Natural killer cell (primary cell): ENCODE data around the gene MBNL1. TPM values are rescaled to one million over a fixed set of nuclear protein-coding genes. Genes with fewer than 3 reads are reported as not detected.

Experiments used
- ATAC-seq, 3 donors: fragments of 150-1000 bp in 2 of 3; fragments of 200-7000 bp in 1 of 3; cut with Tn5 transposase; 1 replicate in 1 of 3; 2 replicates in 2 of 3; pipeline ENCODE4 v1.10.0; 2021; ENCODE audit warnings: mild to moderate bottlenecking in 2 of 3, moderate library complexity in 2 of 3
- DNase-seq, 2 donors: peaks; one replicate each; pipeline versions ENCODE4 v3.0.0 to v3.0.0-alpha.2; 2013 to 2021; ENCODE audit warnings: mixed read lengths in 1 of 2
- H3K27ac ChIP-seq: one replicate; pipeline ENCODE4 v1.5.1; 2013; ENCODE audit warnings: mild to moderate bottlenecking, low read length
- H3K27me3 ChIP-seq: one replicate; pipeline ENCODE4 v1.6.1; 2013; ENCODE audit warnings: low read length; ENCODE audit not compliant: control insufficient read depth, insufficient read depth
- H3K36me3 ChIP-seq: one replicate; pipeline ENCODE4 v1.6.1; 2013; ENCODE audit warnings: low read length; ENCODE audit not compliant: control insufficient read depth, insufficient read depth
- H3K4me1 ChIP-seq: one replicate; pipeline ENCODE4 v1.6.1; 2013; ENCODE audit warnings: low read length; ENCODE audit not compliant: control insufficient read depth, insufficient read depth
- H3K4me3 ChIP-seq: one replicate; pipeline ENCODE4 v1.5.1; 2013; ENCODE audit warnings: low read length
- H3K9me3 ChIP-seq: one replicate; pipeline ENCODE4 v1.6.1; 2013; ENCODE audit warnings: low read length; ENCODE audit not compliant: control insufficient read depth, insufficient read depth
- H3K27ac Mint-ChIP-seq, 2 donors: one replicate each; pipeline ENCODE4 v1.8.0; 2022; ENCODE audit warnings: mild to moderate bottlenecking in 2 of 2, mixed read lengths in 2 of 2, moderate library complexity in 1 of 2
- H3K27me3 Mint-ChIP-seq, 2 donors: one replicate each; pipeline ENCODE4 v1.8.0; 2022; ENCODE audit warnings: low read depth in 2 of 2, mixed read lengths in 2 of 2
- H3K36me3 Mint-ChIP-seq: one replicate; pipeline ENCODE4 v1.8.0; 2022; ENCODE audit warnings: mixed read lengths
- H3K4me1 Mint-ChIP-seq, 2 donors: one replicate each; pipeline ENCODE4 v1.8.0; 2022; ENCODE audit warnings: mixed read lengths in 2 of 2
- H3K4me3 Mint-ChIP-seq: one replicate; pipeline ENCODE4 v1.8.0; 2022; ENCODE audit warnings: mild to moderate bottlenecking, moderate library complexity, mixed read lengths
- H3K9me3 Mint-ChIP-seq, 2 donors: one replicate each; pipeline ENCODE4 v1.8.0; 2022; ENCODE audit warnings: mixed read lengths in 2 of 2
- CTCF ChIP-seq: fragments of 200-600 bp; IDR thresholded peaks from one replicate; pipeline ENCODE4 v1.8.0; 2022; ENCODE audit warnings: antibody characterized with exemption
- WGBS: methylation state at CpG from one replicate; pipeline ENCODE4 v1.1.7; 2013; ENCODE audit warnings: missing lambda C conversion rate; ENCODE audit not compliant: insufficient coverage; 5-methylcytosine and 5-hydroxymethylcytosine counted together
- intact Hi-C: fragments of 100-400 bp; cut with micrococcal nuclease; formaldehyde crosslinking; loops from one replicate; pipeline ENCODE4 v1.14.2; 2022
- total RNA-seq, 4 donors: library from RNA; stranded (reverse); fragments of 120-200 nt in 1 of 4; gene quantifications; one replicate each; pipeline versions ENCODE4 v1.2.3 to v1.2.4, GENCODE V29; 2013 to 2022

Gene MBNL1
- total RNA-seq, 3 donors from 2014 or later (not counting 1 experiment from before 2014, with no cell fraction given): 600 to 704 (median 607) TPM

GRCh38 chr3:152322756-152323155 lies 54.0 kb downstream of the MBNL1 start:
- no peaks in the 10 kb centered on the region for H3K9me3 ChIP-seq
- intact Hi-C loops: loop anchor here (5.0 to 10.0 kb wide), 2 partner anchors 40 to 122 kb away; no protein-coding TSS in a partner anchor
- Mint-ChIP-seq H3K9me3 (no peaks in the 10 kb centered on the region), H3K27ac (peak overlapping the region; percentile 77 to 90), H3K27me3 (no peaks in the 10 kb centered on the region), H3K4me3 (peak overlapping the region; percentile 47), H3K36me3 (peaks cover 6% of the 10 kb centered on the region), H3K4me1 (peaks cover 80 to 83% of the 10 kb centered on the region in 2 donors)
- H3K27ac ChIP-seq: peak overlapping the region; percentile 24
- DNase-seq (peak in 1 of 2 donors; percentile 64), ATAC-seq (peak; percentile 58 to 85 (median 79))
- no peaks in the 10 kb centered on the region for H3K27me3 ChIP-seq
- peaks cover 9% of the 10 kb centered on the region for H3K4me1 ChIP-seq
- H3K36me3 ChIP-seq: peaks cover 11% of the 10 kb centered on the region
- 7% methylated on average over 1 of the region's 1 CpG for WGBS
- H3K4me3 ChIP-seq: no peak overlapping the region
- TF ChIP-seq CTCF: no peak

DNA sequence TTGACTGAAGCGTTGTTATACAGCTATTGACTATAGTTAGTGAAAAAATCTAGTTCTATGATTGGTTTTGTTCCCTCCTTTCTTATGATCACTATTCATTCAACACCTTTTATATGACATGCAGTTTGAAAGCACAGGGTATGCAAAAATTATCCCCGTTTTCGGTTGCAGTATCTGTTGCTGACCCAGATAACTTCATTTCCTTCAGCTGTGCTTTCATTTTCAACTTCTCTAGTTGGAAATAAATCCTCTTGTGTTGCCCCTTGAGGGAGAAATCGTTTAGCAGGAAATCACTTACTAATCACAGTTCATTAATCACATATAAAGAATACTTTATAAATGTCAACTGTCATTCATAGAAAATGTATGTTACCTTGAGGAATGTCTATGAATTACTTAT lies 55.1 kb downstream of the MBNL1 start:
- Histone ChIP-seq H3K27ac (peak overlapping the region; percentile 63), H3K4me3 (peak overlapping the region; percentile 4), H3K36me3 (peaks cover 12% of the 10 kb centered on the region), H3K4me1 (peaks cover 9% of the 10 kb centered on the region), H3K27me3 (no peaks in the 10 kb centered on the region), H3K9me3 (no peaks in the 10 kb centered on the region)
- DNase-seq (peak in 1 of 2 donors; percentile 61), ATAC-seq (peak; percentile 60 to 76 (median 63))
- intact Hi-C loops: loop anchor here (2.0 to 10.0 kb wide), 3 partner anchors 15 to 121 kb away; no protein-coding TSS in a partner anchor
- no peaks in the 10 kb centered on the region for H3K9me3 Mint-ChIP-seq
- TF ChIP-seq CTCF: no peak
- WGBS: 0% methylated on average over 2 of the region's 4 CpGs
- H3K27me3 Mint-ChIP-seq: no peaks in the 10 kb centered on the region
- peak overlapping the region; percentile 81 for H3K4me3 Mint-ChIP-seq
- peaks cover 6% of the 10 kb centered on the region for H3K36me3 Mint-ChIP-seq
- peak overlapping the region; percentile 68 to 82 for H3K27ac Mint-ChIP-seq
- peaks cover 74 to 78% of the 10 kb centered on the region in 2 donors for H3K4me1 Mint-ChIP-seq

DNA sequence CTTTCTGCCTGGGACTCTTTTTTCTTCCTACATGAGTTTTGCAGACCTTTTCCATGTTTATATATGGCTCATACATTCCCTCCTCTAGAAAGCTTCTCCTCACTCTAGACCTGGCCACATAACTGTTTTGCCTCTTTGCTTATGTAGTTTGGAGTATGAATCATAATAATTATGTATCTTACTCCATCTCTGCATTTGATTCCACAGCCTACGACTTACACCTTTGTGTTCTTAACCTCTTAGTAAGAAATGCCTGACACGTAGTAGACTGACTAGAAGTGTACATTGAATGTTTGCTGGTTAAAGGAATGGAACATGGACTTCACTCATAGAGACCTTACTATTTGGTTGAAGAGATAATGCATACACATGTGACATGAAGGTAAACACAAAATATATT lies 56.4 kb downstream of the MBNL1 start:
- DNase-seq (no peak), ATAC-seq (peak in 1 of 3 donors; percentile 28)
- Histone ChIP-seq H3K4me3 (no peak overlapping the region), H3K27ac (no peak overlapping the region), H3K9me3 (no peaks in the 10 kb centered on the region), H3K4me1 (peaks cover 12% of the 10 kb centered on the region), H3K36me3 (peaks cover 11% of the 10 kb centered on the region), H3K27me3 (no peaks in the 10 kb centered on the region)
- whole genome bisulfite sequencing: 83% methylated on average over 1 of the region's 2 CpGs
- Mint-ChIP-seq H3K9me3 (no peaks in the 10 kb centered on the region), H3K4me3 (peak overlapping the region; percentile 43), H3K4me1 (peaks cover 69 to 73% of the 10 kb centered on the region in 2 donors), H3K27ac (peak overlapping the region; percentile 68 to 82), H3K27me3 (no peaks in the 10 kb centered on the region), H3K36me3 (peaks cover 6% of the 10 kb centered on the region)
- no peak for TF ChIP-seq CTCF
- intact Hi-C loops: loop anchor here (2.0 to 10.0 kb wide), 2 partner anchors 16 to 120 kb away; no protein-coding TSS in a partner anchor

- peaks cover 68 to 76% of the 10 kb centered on the region in 2 donors for H3K4me1 Mint-ChIP-seq
- ATAC-seq (no peak), DNase-seq (no peak)
- peak overlapping the region; percentile 31 to 82 for H3K27ac Mint-ChIP-seq
- Histone ChIP-seq H3K4me3 (no peak overlapping the region), H3K36me3 (peaks cover 22% of the 10 kb centered on the region), H3K9me3 (no peaks in the 10 kb centered on the region), H3K4me1 (peaks cover 20% of the 10 kb centered on the region), H3K27ac (no peak overlapping the region), H3K27me3 (no peaks in the 10 kb centered on the region)
- H3K9me3 Mint-ChIP-seq: no peaks in the 10 kb centered on the region
- peak overlapping the region; percentile 49 for H3K4me3 Mint-ChIP-seq
- H3K27me3 Mint-ChIP-seq: no peaks in the 10 kb centered on the region
- H3K36me3 Mint-ChIP-seq: peaks cover 6% of the 10 kb centered on the region
- TF ChIP-seq CTCF: no peak
- 100% methylated on average over 2 of the region's 2 CpGs for WGBS
- intact Hi-C loops: loop anchor here (10.0 kb wide), 1 partner anchor 118 kb away; no protein-coding TSS in a partner anchor
Observed at GRCh38 chr3:152327203-152327602, 58.5 kb downstream of the MBNL1 start.
